Measurements from ENCODE around the gene FAM81B.

FAM81B gene

DNA sequence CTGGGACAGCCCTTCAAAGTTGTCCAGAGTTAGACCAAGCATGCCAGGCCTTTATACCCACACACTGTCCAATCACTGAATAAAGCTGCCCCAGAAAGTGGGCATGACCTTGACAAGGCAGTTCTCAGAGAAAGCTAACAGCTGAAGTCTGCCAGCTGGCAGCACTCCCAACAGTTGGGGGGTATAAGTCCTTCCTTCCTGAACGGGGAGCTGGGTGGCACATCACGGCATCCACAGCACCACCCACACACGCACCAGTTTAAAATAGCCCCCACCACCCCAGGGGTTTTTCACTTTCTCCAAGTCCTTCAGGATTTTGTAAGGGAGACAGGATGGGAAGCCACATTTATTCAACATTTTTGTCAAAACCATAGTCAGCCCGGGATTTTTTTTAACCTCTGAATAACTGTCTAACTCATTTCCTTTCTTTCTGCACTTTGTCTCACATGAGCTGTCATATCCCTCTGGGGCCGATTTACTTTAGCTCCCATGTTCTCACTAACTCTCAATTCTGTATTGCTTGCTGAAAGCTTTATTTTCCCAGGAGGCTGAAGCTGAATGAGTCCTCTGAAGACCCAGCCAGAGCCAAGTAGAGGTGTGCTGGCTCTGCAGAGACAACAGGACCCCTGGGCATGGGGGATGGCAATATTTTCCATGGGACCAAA is 15.4 kb downstream of the FAM81B start:
- DNase-seq = no peak

- no peak for DNase-seq
Measured at GRCh38 chr5:95410279-95410678, 19.1 kb downstream of the FAM81B start.

DNA sequence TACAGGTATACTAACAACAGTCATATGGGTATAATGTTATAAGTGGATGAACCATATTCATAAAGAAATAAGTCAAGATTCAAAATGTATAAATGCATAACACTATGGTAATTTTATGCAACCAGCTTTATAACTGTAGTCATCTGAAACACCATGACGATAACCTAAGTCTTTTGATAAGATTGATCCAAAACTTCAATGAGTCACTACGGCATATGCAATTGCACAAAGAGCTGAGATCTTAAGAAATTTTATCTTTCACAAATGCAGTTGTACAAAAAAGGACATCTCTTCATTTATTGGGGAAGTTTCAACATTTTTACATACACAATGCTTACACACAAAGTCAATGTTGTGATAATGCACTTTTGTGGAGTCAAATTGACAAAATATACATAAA is 20.3 kb downstream of the FAM81B start:
- DNase-seq = no peak

GRCh38 chr5:95414451-95414850 is 23.3 kb downstream of the FAM81B start:
- DNase-seq = no peak

DNA sequence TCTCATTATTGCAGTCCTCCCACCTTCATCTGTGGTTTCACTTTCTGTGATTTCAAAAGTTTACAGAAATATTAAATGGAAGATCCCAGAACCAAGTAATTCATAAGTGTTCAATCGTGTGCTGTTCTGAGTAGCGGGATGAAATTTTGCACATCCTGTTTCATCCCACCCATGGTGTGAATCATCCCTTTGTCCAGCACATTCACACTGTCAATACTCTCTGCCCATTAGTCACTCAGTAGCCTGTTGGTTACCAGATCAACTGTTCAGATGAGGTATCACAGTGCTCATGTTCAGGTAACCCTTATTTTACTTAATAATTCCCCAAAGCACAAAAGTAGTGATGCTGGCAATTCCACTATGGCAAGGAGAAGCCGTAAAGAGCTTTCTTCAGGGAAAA is 26.8 kb downstream of the FAM81B start:
- DNase-seq = no peak

DNA sequence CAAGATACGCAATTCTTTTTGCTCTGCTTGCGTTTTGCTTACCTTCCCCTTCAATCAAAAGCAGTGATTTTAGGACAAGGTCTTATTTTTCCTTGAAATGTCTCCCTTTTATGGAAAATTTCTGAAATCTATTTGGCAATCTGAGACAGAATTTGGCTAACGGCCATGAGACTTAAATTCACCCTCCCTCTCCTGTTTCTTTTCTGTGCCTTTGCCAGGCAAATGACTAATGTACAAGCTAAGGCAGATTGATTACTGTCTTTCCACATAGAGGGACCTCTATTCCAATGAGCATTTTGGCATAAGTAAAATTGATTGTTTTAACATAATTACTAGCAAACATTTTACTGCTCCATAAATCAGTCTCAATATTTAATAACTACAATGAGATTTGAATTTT is 31.7 kb downstream of the FAM81B start:
- DNase-seq = no peak

- DNase-seq = no peak
Measured at GRCh38 chr5:95424016-95424415, 32.9 kb downstream of the FAM81B start.

- no peak for DNase-seq
Measured at GRCh38 chr5:95424526-95424925, 33.4 kb downstream of the FAM81B start.

DNA sequence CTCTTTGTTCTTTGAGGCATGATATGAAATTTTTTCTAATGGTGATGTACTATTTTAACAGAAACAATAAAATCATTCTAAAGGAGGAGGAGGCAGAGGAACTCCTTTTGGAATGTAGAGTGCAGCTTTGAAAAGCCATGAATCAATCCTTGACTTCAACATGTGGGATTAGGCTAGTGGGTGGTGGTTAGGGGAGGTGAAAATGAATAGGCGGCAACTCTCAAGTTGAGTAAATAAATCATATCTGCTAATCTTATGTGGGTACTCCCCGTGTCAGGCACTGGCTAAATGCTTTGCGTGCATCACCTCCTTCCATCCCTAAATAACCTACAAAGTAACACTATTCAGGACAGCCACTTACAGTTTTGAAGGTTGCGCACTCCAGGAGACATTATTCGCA is 35.1 kb downstream of the FAM81B start:
- no peak for DNase-seq

DNA sequence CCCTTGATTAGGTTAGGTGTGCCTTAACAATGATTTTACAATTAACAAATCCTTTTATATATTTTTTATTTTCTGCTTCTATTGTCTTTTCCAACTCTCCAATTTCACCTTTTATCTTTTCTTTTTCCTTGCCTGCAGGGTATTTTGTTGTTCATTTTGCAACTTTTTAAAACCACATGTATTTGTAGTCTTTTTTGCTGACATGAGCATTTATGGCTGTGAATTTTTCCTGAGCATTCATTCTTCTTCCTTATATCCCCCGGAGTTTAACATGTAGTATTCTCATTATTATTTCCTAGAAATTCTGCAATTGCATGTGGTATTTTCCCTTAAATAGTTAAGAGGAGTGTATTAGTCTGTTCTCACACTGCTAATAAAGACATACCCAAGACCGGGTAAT is 41.6 kb downstream of the FAM81B start:
- DNase-seq = no peak

DNA sequence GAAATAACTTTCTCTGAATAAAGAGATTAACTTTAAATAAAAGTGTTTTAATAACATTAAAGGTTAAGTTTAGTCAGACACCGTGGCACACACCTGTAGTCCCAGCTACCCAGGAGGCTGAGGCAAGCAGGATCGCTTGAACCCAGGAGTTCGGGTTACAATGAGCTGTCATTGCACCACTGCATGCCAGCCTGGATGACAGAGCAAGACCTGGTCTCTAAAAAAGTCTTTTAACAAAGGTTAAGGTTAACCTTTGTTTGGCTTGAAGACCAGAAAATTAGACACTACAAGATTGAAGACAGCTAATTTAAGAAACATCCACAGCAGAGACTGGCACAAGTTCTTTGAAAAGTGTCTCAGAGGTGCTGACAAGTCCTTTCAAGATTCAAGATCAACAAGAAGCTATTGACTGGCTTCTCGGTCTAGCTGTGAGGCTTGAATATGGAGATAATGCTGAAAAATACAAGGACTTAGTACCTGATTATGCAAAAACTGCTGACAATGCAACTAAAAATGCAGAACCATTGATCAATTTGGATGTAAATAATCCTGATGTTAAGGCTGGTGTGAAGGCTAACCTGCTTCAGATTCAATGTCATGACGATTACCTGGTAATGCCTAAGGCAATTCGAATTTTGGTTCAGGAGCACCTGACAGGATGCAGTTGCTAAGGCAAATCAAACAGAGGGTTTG is 48.8 kb downstream of the FAM81B start:
- no peak for DNase-seq

GRCh38 chr5:95440825-95441224 is 49.7 kb downstream of the FAM81B start:
- DNase-seq = no peak

- DNase-seq = no peak
Measured at GRCh38 chr5:95441636-95442035, 50.5 kb downstream of the FAM81B start.

DNA sequence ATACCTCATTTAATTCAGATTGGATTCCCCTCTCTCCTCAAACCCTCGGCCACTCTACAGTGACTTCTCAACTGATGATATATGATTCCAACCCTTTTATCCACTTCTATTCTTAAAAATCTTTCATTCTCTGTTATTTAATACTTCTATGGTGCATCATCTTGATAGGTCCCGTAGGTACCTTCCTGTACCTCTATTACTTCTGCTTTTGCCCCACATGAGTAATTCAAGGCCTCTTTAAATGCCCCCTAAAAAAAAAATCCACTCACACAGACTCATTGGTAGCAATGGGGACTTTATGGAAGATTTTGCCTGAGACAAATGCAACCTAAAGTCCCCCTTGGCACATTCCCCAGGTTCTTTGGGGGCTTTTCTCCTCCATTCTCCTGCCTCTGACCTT is 54.3 kb downstream of the FAM81B start:
- DNase-seq = no peak

- no peak for DNase-seq
Measured at GRCh38 chr5:95445995-95446394, 54.8 kb downstream of the FAM81B start.

GRCh38 chr5:95446560-95447221 is 55.5 kb downstream of the FAM81B start:
- no peak for DNase-seq

- no peak for DNase-seq
Measured at GRCh38 chr5:95447961-95448360, 56.8 kb downstream of the FAM81B start.

DNA sequence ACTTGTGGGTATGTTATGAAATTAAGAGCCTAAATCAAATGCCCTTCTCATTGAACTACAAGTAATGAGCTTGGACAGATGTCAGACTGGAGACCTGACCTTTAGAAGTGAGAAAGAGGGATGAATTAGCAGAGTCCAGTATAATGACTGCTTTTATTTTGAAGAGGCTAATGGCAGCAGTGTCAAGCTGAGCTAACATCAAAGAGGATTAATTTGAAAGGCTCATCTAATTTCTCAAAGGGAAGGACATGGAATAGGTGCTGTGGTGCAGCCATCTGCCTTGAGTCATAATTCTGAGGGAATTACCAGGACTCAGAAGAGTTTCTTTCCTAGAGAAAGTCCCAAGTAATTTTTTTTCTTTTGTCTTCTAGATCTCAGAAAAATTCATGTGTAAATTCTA is 57.6 kb downstream of the FAM81B start:
- no peak for DNase-seq

DNA sequence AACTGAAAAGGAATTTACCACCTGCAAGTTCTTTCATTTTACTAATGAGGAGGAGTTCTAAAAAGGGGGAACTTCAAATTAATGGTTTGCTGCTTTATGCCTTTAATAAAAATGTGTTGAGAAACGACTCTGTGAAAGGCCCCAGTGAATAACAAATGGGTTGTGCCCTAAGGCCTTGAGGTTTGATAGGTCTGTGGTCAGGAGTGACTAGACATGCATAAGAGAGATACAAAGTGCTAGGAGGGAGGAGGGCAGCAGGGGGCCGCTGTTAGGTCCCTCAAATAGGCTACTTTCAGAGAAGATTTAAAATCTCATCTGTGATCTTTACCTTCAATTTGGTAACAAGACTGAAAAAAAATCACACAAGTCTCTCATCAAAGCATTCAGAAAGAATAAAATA is 58.3 kb downstream of the FAM81B start:
- DNase-seq = no peak

DNA sequence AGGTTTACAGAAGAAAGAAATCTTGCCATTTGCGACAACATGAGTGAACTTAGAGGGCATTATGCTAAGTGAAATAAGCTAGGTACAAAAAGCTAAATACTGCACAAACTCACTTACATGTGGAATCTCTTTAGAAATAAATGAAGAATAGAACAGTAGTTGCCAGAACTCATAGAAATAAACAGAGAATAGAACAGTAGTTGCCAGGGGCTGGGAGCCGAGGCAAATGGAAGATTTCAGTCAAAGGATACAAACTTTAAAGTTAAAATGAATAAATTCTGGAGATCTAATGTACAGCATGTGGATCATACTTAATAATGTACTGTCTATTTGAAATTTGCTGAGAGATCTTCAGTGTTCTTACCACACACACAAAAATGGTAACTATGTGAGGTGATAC is 63.4 kb downstream of the FAM81B start:
- no peak for DNase-seq

- DNase-seq = no peak
Measured at GRCh38 chr5:95460665-95461064, 69.5 kb downstream of the FAM81B start.

DNA sequence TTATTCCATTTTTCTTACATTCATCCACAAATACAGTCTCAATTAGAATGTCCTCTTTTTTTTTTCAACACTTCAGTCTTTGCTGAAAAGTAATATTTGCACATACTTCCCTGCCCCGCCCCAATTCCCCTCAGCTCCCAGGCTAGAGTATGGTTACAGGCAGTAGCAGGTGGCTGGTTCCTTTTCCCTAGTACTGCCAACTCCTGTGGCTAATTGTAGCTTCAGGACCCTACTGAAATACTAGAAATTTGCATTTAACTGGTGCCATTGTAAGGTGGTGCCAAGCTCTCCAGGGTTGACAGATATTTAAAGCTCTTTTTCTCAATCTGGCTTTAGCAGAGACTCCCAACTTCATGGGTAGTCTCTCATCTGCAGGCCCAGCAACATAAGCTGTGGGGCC is 80.3 kb downstream of the FAM81B start:
- DNase-seq = no peak

GRCh38 chr5:95471942-95472341 is 80.8 kb downstream of the FAM81B start:
- no peak for DNase-seq

DNA sequence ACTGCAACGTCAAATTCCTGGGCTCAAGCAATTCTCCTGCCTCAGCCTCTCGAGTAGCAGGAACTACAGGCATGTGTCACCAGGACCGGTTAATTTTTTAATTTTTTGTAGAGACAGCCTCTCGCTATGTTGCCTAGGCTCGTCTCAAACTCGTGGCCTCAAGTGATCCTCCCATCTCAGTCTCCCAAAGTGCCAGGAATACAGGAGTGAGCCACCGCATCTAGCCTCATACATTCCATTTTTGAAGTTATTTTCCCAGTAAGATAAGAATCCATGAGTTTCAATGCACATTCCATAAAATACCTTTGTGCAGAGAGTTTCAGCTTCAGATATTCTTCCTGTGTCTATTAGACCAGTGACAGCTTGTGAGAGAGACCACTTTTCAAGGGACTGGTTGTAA is 93.3 kb downstream of the FAM81B start:
- no peak for DNase-seq

DNA sequence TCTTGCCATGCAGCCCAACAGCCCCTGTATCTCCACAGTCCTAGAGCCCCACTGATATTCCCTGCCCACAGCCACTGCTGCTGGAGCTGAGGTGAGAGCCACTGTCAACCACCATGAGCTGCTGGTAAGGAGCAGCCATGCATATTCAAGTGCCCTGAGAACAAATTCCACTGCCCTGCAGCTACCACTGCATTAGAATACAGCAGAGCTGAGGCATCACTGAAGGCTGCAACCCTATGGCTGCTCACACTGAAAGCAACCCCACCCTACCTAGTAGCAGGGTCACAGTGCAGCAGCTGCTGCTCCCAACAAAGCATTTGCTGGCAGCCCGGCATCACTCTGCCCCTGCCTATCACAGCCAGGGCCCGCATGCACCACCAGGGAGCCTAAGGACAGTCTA is 95.0 kb downstream of the FAM81B start:
- no peak for DNase-seq

Data from stimulated activated CD4-positive, alpha-beta T cell treated with anti-CD3 and anti-CD28 coated beads, Interleukin-2, amount 100 ng/mL, for 24 hours (primary cell).